ENCODE measurements around the gene GNAT1. TPM values are rescaled to one million over a fixed set of nuclear protein-coding genes. Genes with fewer than 3 reads are reported as not detected.
A peak's percentile ranks its signal among the peaks of the same experiment; 100 is the strongest.

The GNAT1 gene
- total RNA-seq, 1 experiment from 2014 or later, result not detected

DNA sequence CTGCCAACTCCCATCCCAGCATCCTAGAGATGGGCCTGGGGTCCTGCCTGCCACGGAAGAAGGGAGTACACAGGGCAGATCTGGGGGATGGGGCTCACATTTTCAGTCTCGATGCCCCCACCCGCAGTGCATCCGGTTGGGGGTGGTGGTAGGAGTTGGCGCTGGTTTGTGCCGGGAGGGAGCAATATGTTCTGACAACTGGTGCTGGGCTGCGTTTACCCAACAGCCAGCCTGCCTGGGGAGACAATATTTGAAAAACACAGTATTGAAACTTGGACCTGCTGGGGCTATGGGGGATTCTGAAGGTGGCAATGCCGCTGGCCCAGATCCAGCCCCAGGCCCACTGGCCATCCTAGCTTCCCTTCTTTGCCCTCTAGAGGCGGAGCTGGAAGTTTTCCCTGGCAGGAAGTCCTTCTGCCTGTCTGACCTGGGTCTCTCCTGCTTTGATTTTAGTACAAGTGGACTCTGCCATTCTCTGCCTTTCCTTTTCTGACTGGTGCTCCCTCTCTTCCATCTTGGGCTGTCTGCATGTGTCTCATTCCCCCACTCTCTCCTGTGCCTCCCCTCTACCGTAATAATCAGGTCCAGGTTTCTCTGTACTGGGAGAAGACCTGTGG, 32.8 kb upstream of the GNAT1 start:
- ChIA-PET CTCF (interaction anchor here (0.5 to 1.3 kb wide), 3 partner anchors 9 to 374 kb away, joined by 3 to 6 read pairs (median 3); no protein-coding TSS in a partner anchor), POLR2A (interaction anchor here (1.4 to 2.7 kb wide), 3 partner anchors 9 to 39 kb away, joined by 3 to 15 read pairs (median 9); no protein-coding TSS in a partner anchor)
- no peak for TF ChIP-seq CTCF (IDR thresholded peaks at IDR 0.05; ENCODE audit: unreplicated experiment)
- Mint-ChIP-seq H3K4me1 (ENCODE audit: insufficient read depth, unreplicated experiment) (peaks cover 64% of the 10 kb centered on the region), H3K27me3 (ENCODE audit: insufficient read depth, unreplicated experiment) (no peaks in the 10 kb centered on the region), H3K9me3 (ENCODE audit: unreplicated experiment) (no peaks in the 10 kb centered on the region), H3K27ac (ENCODE audit: low read depth, unreplicated experiment) (peak overlapping the region; percentile 81), H3K36me3 (ENCODE audit: insufficient read depth, unreplicated experiment) (peaks cover 31% of the 10 kb centered on the region), H3K4me3 (ENCODE audit: unreplicated experiment) (peak overlapping the region; percentile 84)
- DNase-seq (ENCODE audit: unreplicated experiment), result peak; percentile 26
- intact Hi-C loops (cut with micrococcal nuclease), result no loop called here
- BruUV-seq (replicated peaks), result no TSS peak

GRCh38 chr3:50160561-50160983, 30.8 kb upstream of the GNAT1 start:
- Mint-ChIP-seq H3K27ac (ENCODE audit: low read depth, unreplicated experiment) (no peak overlapping the region), H3K36me3 (ENCODE audit: insufficient read depth, unreplicated experiment) (peaks cover 35% of the 10 kb centered on the region), H3K4me1 (ENCODE audit: insufficient read depth, unreplicated experiment) (peaks cover 77% of the 10 kb centered on the region), H3K27me3 (ENCODE audit: insufficient read depth, unreplicated experiment) (no peaks in the 10 kb centered on the region), H3K4me3 (ENCODE audit: unreplicated experiment) (no peak overlapping the region), H3K9me3 (ENCODE audit: unreplicated experiment) (no peaks in the 10 kb centered on the region)
- intact Hi-C loops (cut with micrococcal nuclease), result no loop called here
- no peak for TF ChIP-seq CTCF (IDR thresholded peaks at IDR 0.05; ENCODE audit: unreplicated experiment)
- BruUV-seq (replicated peaks), result no TSS peak
- ChIA-PET CTCF (interaction anchor here (0.5 to 1.0 kb wide), 2 partner anchors 30 to 163 kb away, joined by 3 to 4 read pairs; no protein-coding TSS in a partner anchor), POLR2A (interaction anchor here (1.9 kb wide), 1 partner anchor 8 kb away, joined by 8 read pairs; no protein-coding TSS in a partner anchor)
- DNase-seq (ENCODE audit: unreplicated experiment), result no peak

- peak; percentile 71 for DNase-seq (ENCODE audit: unreplicated experiment)
Measured at GRCh38 chr3:50161320-50161719, 30.1 kb upstream of the GNAT1 start.

More at GRCh38 chr3:50161320-50161719, 30.1 kb upstream of the GNAT1 start:
- Mint-ChIP-seq H3K4me3 (ENCODE audit: unreplicated experiment) (peak overlapping the region; percentile 9), H3K36me3 (ENCODE audit: insufficient read depth, unreplicated experiment) (peaks cover 35% of the 10 kb centered on the region), H3K9me3 (ENCODE audit: unreplicated experiment) (no peaks in the 10 kb centered on the region), H3K4me1 (ENCODE audit: insufficient read depth, unreplicated experiment) (peaks cover 84% of the 10 kb centered on the region), H3K27ac (ENCODE audit: low read depth, unreplicated experiment) (peak overlapping the region; percentile 41), H3K27me3 (ENCODE audit: insufficient read depth, unreplicated experiment) (no peaks in the 10 kb centered on the region)
- POLR2A ChIA-PET, result interaction anchor here (0.6 to 1.9 kb wide), 3 partner anchors 9 to 30 kb away, joined by 3 to 9 read pairs (median 8); no protein-coding TSS in a partner anchor
- TF ChIP-seq CTCF (IDR thresholded peaks at IDR 0.05; ENCODE audit: unreplicated experiment), result no peak
- CTCF ChIA-PET, result interaction anchor here (0.5 to 1.7 kb wide), 3 partner anchors 21 to 163 kb away, joined by 3 to 7 read pairs (median 5); no protein-coding TSS in a partner anchor
- intact Hi-C loops (cut with micrococcal nuclease), result no loop called here
- BruUV-seq (replicated peaks), result no TSS peak
